Measurements from ENCODE around the gene BTBD18.

The BTBD18 gene

DNA sequence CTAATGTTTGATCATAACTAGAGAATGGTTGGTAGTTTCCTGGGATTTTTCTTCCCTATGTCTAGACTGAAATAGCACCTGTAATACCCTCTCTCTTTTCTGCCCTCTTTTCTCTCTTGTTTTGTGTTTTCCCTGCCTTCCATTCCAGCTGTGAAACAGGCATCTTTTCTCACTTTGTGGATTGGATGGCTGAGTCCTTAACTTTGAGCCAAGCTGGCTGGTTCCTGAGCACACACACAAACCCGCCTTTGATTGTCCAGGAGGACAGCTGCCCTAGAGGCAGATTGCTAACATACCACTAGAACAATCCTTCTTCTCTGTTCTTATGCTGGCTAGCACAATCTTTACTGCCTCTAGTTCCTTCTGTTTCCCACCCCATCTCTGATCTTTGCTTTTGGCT lies 27.7 kb upstream of the BTBD18 start:
- TF ChIP-seq FOXM1 (IDR thresholded peaks at IDR 0.05; ENCODE audit: borderline replicate concordance, low read depth) (no peak), TEAD4 (IDR thresholded peaks at IDR 0.05) (peak; percentile 39; the same call in 1 of the 2 replicates)

- TF ChIP-seq, protein P1, sequence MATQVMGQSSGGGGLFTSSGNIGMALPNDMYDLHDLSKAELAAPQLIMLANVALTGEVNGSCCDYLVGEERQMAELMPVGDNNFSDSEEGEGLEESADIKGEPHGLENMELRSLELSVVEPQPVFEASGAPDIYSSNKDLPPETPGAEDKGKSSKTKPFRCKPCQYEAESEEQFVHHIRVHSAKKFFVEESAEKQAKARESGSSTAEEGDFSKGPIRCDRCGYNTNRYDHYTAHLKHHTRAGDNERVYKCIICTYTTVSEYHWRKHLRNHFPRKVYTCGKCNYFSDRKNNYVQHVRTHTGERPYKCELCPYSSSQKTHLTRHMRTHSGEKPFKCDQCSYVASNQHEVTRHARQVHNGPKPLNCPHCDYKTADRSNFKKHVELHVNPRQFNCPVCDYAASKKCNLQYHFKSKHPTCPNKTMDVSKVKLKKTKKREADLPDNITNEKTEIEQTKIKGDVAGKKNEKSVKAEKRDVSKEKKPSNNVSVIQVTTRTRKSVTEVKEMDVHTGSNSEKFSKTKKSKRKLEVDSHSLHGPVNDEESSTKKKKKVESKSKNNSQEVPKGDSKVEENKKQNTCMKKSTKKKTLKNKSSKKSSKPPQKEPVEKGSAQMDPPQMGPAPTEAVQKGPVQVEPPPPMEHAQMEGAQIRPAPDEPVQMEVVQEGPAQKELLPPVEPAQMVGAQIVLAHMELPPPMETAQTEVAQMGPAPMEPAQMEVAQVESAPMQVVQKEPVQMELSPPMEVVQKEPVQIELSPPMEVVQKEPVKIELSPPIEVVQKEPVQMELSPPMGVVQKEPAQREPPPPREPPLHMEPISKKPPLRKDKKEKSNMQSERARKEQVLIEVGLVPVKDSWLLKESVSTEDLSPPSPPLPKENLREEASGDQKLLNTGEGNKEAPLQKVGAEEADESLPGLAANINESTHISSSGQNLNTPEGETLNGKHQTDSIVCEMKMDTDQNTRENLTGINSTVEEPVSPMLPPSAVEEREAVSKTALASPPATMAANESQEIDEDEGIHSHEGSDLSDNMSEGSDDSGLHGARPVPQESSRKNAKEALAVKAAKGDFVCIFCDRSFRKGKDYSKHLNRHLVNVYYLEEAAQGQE (IDR thresholded peaks at IDR 0.05; ENCODE audit: low read depth): no peak
- TF ChIP-seq ZBTB7A (IDR thresholded peaks at IDR 0.05; ENCODE audit: low read depth) (peak; percentile 70), YY1 (IDR thresholded peaks at IDR 0.05; ENCODE audit: low read depth) (no peak), EP300 (IDR thresholded peaks at IDR 0.05; ENCODE audit: borderline replicate concordance) (no peak), CREB1 (IDR thresholded peaks at IDR 0.05; ENCODE audit: low read depth) (no peak), FOXM1 (IDR thresholded peaks at IDR 0.05; ENCODE audit: borderline replicate concordance, low read depth) (peak; percentile 42; the same call in 1 of the 2 replicates), TCF12 (IDR thresholded peaks at IDR 0.05; ENCODE audit: low read depth) (peak; percentile 42), EGR1 (IDR thresholded peaks at IDR 0.05) (no peak), TEAD4 (IDR thresholded peaks at IDR 0.05) (peak; percentile 97), CEBPB (IDR thresholded peaks at IDR 0.05) (no peak), NFIC (IDR thresholded peaks at IDR 0.05) (peak; percentile 92)
- TF ChIP-seq, protein P2, sequence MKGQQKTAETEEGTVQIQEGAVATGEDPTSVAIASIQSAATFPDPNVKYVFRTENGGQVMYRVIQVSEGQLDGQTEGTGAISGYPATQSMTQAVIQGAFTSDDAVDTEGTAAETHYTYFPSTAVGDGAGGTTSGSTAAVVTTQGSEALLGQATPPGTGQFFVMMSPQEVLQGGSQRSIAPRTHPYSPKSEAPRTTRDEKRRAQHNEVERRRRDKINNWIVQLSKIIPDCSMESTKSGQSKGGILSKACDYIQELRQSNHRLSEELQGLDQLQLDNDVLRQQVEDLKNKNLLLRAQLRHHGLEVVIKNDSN (IDR thresholded peaks at IDR 0.05): no peak
- TF ChIP-seq, protein P3, sequence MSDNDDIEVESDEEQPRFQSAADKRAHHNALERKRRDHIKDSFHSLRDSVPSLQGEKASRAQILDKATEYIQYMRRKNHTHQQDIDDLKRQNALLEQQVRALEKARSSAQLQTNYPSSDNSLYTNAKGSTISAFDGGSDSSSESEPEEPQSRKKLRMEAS (IDR thresholded peaks at IDR 0.05): no peak
Measured at GRCh38 chr11:57778318-57779037, 26.9 kb upstream of the BTBD18 start.

- no peak for TF ChIP-seq RAD21 (IDR thresholded peaks at IDR 0.05; ENCODE audit: low read depth)
- no peak for TF ChIP-seq TEAD4 (IDR thresholded peaks at IDR 0.05)
- TF ChIP-seq, protein P1 (IDR thresholded peaks at IDR 0.05; ENCODE audit: low read depth): no peak
- no peak for TF ChIP-seq CEBPB (IDR thresholded peaks at IDR 0.05)
- no peak for TF ChIP-seq ZBTB7A (IDR thresholded peaks at IDR 0.05; ENCODE audit: low read depth)
- TF ChIP-seq NFIC (IDR thresholded peaks at IDR 0.05): no peak
- TF ChIP-seq, protein P2 (IDR thresholded peaks at IDR 0.05): no peak
Measured at GRCh38 chr11:57777969-57778317, 26.3 kb upstream of the BTBD18 start.

DNA sequence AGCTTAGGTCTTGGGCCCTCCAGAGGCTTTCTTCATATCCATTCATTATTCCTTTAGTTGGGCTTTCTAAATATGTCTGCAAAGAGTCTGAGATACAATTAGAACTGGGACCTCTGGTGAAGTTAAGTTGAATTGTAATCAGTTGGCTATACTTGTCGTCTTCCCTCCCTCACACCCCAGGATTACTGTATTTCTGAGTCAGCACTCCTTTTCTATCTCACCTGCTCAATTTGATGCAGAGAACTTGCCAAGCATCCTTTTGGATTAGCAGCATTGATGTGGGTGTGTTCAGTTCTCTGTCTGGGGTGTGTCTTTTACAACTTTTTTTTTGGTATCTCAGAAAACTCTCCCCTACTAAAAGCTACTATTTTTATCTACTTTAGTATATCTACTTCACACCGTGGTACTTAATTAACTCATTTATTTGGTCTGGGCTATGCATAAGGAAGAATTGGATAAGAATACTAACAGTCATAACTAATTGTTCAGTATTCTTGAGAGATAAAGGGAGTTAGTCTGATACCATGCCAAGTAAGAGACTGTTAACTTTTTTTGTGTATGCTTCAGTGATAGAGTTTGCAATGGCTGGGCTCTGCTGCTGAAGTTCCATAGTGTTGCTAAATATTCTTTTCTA lies 25.1 kb upstream of the BTBD18 start:
- TF ChIP-seq NFIC (IDR thresholded peaks at IDR 0.05) (no peak), TAF1 (IDR thresholded peaks at IDR 0.05; ENCODE audit: low read depth) (no peak), TCF12 (IDR thresholded peaks at IDR 0.05; ENCODE audit: low read depth) (no peak), CEBPB (IDR thresholded peaks at IDR 0.05) (no peak), TEAD4 (IDR thresholded peaks at IDR 0.05) (no peak), YY1 (IDR thresholded peaks at IDR 0.05; ENCODE audit: low read depth) (no peak), CREB1 (IDR thresholded peaks at IDR 0.05; ENCODE audit: low read depth) (no peak), ZBTB7A (IDR thresholded peaks at IDR 0.05; ENCODE audit: low read depth) (no peak), EGR1 (IDR thresholded peaks at IDR 0.05) (no peak), EP300 (IDR thresholded peaks at IDR 0.05; ENCODE audit: borderline replicate concordance) (no peak), FOXM1 (IDR thresholded peaks at IDR 0.05; ENCODE audit: borderline replicate concordance, low read depth) (no peak), RAD21 (IDR thresholded peaks at IDR 0.05; ENCODE audit: low read depth) (no peak)
- TF ChIP-seq, protein P3 (IDR thresholded peaks at IDR 0.05): no peak
- TF ChIP-seq, protein P2 (IDR thresholded peaks at IDR 0.05): no peak
- TF ChIP-seq, protein P1 (IDR thresholded peaks at IDR 0.05; ENCODE audit: low read depth): no peak

All from Ishikawa (cell line).